Right atrium auricular region (tissue), 2 donors: ENCODE data around the gene SNPH. TPM values are rescaled to one million over a fixed set of nuclear protein-coding genes. Genes with fewer than 3 reads are reported as not detected.

Experiments used
- DNase-seq: peaks from one replicate; pipeline ENCODE4 v3.0.0-alpha.2; 2019; ENCODE audit warnings: low spot score
- H3K27ac ChIP-seq, 2 donors: fragments of 200-600 bp; sonication (generic); 1 replicate in 1 of 2; 2 replicates in 1 of 2; pipeline ENCODE4 v1.5.1; 2016 to 2019
- H3K27me3 ChIP-seq, 2 donors: fragments of 200-600 bp; sonication (generic); one replicate each; pipeline versions ENCODE4 v1.5.1 to v1.6.0; 2017 to 2019
- H3K36me3 ChIP-seq: fragments of 200-600 bp; sonication (generic); one replicate; pipeline ENCODE4 v1.5.1; 2016
- H3K4me1 ChIP-seq, 2 donors: fragments of 200-600 bp; sonication (generic); one replicate each; pipeline versions ENCODE4 v1.5.1 to v1.6.0; 2017 to 2019
- H3K4me3 ChIP-seq, 2 donors: fragments of 200-600 bp; sonication (generic); 1 replicate in 1 of 2; 2 replicates in 1 of 2; pipeline ENCODE4 v1.5.1; 2017 to 2019; ENCODE audit warnings: mild to moderate bottlenecking in 1 of 2, moderate library complexity in 1 of 2
- H3K9me3 ChIP-seq, 2 donors: fragments of 200-600 bp; sonication (generic); one replicate each; pipeline ENCODE4 v1.5.1; 2019
- total RNA-seq, 2 donors: library from RNA; depleted of rRNA; stranded (reverse); fragments of >200 nt; gene quantifications; one replicate each; pipeline ENCODE4 v1.1.0, GENCODE V29; 2016
- TF ChIP-seq, protein P1 (sequence below), 2 donors: fragments of 200-600 bp; sonication (generic); IDR thresholded peaks; one replicate each; pipeline ENCODE4 v1.5.1; 2019; ENCODE audit warnings: antibody characterized with exemption in 2 of 2

SNPH gene
- total RNA-seq, 2 donors from 2014 or later = 5.0 to 10.1 TPM

- H3K27me3 ChIP-seq = no peaks in the 10 kb centered on the region
- no peaks in the 10 kb centered on the region for H3K9me3 ChIP-seq
- TF ChIP-seq, protein P1, sequence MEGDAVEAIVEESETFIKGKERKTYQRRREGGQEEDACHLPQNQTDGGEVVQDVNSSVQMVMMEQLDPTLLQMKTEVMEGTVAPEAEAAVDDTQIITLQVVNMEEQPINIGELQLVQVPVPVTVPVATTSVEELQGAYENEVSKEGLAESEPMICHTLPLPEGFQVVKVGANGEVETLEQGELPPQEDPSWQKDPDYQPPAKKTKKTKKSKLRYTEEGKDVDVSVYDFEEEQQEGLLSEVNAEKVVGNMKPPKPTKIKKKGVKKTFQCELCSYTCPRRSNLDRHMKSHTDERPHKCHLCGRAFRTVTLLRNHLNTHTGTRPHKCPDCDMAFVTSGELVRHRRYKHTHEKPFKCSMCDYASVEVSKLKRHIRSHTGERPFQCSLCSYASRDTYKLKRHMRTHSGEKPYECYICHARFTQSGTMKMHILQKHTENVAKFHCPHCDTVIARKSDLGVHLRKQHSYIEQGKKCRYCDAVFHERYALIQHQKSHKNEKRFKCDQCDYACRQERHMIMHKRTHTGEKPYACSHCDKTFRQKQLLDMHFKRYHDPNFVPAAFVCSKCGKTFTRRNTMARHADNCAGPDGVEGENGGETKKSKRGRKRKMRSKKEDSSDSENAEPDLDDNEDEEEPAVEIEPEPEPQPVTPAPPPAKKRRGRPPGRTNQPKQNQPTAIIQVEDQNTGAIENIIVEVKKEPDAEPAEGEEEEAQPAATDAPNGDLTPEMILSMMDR (IDR thresholded peaks at IDR 0.05) = no peak
- peaks cover 6% of the 10 kb centered on the region for H3K36me3 ChIP-seq
- no peak overlapping the region for H3K27ac ChIP-seq
- no peaks in the 10 kb centered on the region for H3K4me1 ChIP-seq
- H3K4me3 ChIP-seq = no peak overlapping the region
- DNase-seq = no peak
These were observed 36.8 kb downstream of the SNPH start for GRCh38 chr20:1302685-1303541.

DNA sequence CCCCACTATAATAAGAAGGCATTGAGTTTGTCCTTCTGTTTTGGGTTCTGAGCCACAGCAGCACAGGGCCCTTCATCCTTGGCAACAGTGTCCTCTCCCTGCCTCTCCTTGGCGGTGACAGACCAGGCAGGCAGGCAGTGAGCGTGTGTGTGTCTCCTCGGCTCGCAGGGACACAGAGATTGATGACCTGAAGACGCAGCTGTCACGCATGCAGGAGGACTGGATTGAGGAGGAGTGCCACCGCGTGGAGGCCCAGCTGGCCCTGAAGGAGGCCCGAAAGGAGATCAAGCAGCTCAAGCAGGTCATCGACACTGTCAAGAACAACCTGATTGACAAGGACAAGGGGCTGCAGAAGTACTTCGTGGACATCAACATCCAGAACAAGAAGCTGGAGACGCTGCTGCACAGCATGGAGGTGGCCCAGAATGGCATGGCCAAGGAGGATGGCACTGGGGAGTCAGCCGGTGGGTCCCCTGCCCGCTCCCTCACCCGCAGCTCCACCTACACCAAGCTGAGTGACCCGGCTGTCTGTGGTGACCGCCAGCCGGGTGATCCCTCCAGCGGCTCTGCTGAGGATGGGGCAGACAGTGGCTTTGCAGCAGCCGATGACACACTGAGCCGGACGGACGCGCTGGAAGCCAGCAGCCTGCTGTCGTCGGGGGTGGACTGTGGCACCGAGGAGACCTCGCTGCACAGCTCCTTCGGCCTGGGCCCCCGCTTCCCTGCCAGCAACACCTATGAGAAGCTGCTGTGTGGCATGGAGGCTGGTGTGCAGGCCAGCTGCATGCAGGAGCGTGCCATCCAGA lies 38.8 kb downstream of the SNPH start:
- no peak for DNase-seq
- H3K27ac ChIP-seq = no peak overlapping the region
- H3K4me3 ChIP-seq = no peak overlapping the region
- H3K27me3 ChIP-seq = no peaks in the 10 kb centered on the region
- peaks cover 6% of the 10 kb centered on the region for H3K36me3 ChIP-seq
- TF ChIP-seq, protein P1 (IDR thresholded peaks at IDR 0.05) = no peak
- no peaks in the 10 kb centered on the region for H3K9me3 ChIP-seq
- H3K4me1 ChIP-seq = no peaks in the 10 kb centered on the region

DNA sequence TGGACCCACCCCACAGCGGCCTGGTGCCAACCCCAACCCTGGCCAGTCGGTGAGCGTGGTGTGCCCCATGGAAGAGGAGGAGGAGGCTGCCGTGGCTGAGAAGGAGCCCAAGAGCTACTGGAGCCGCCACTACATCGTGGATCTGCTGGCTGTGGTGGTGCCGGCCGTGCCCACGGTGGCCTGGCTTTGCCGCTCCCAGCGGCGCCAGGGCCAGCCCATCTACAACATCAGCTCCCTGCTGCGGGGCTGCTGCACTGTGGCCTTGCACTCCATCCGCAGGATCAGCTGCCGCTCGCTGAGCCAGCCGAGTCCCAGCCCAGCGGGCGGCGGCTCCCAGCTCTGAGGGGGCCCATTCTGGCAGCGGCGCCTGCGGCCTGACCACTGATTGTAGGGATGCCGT lies 39.6 kb downstream of the SNPH start:
- Histone ChIP-seq H3K4me1 (no peaks in the 10 kb centered on the region), H3K9me3 (no peaks in the 10 kb centered on the region), H3K27ac (no peak overlapping the region), H3K36me3 (peaks cover 6% of the 10 kb centered on the region), H3K4me3 (no peak overlapping the region), H3K27me3 (no peaks in the 10 kb centered on the region)
- no peak for DNase-seq
- TF ChIP-seq, protein P1 (IDR thresholded peaks at IDR 0.05) = no peak

- no peaks in the 10 kb centered on the region for H3K9me3 ChIP-seq
- no peak overlapping the region for H3K27ac ChIP-seq
- H3K27me3 ChIP-seq = no peaks in the 10 kb centered on the region
- no peaks in the 10 kb centered on the region for H3K4me1 ChIP-seq
- TF ChIP-seq, protein P1 (IDR thresholded peaks at IDR 0.05) = no peak
- H3K4me3 ChIP-seq = no peak overlapping the region
- peaks cover 6% of the 10 kb centered on the region for H3K36me3 ChIP-seq
- no peak for DNase-seq
These were observed 40.4 kb downstream of the SNPH start for GRCh38 chr20:1306316-1307135.

- H3K36me3 ChIP-seq = peaks cover 6% of the 10 kb centered on the region
- TF ChIP-seq, protein P1 (IDR thresholded peaks at IDR 0.05) = no peak
These were observed 41.1 kb downstream of the SNPH start for GRCh38 chr20:1307171-1307570.

More at GRCh38 chr20:1307171-1307570, 41.1 kb downstream of the SNPH start:
- H3K27me3 ChIP-seq = no peaks in the 10 kb centered on the region
- H3K27ac ChIP-seq = no peak overlapping the region
- no peak for DNase-seq
- no peaks in the 10 kb centered on the region for H3K9me3 ChIP-seq
- no peaks in the 10 kb centered on the region for H3K4me1 ChIP-seq
- no peak overlapping the region for H3K4me3 ChIP-seq
